ENCODE data around the gene CSTB. TPM values are rescaled to one million over a fixed set of nuclear protein-coding genes. Genes with fewer than 3 reads are reported as not detected.
A peak's percentile ranks its signal among the peaks of the same experiment; 100 is the strongest.

Gene CSTB
- total RNA-seq, 2 experiments from 2014 or later: 22.8 to 23.0 TPM

DNA sequence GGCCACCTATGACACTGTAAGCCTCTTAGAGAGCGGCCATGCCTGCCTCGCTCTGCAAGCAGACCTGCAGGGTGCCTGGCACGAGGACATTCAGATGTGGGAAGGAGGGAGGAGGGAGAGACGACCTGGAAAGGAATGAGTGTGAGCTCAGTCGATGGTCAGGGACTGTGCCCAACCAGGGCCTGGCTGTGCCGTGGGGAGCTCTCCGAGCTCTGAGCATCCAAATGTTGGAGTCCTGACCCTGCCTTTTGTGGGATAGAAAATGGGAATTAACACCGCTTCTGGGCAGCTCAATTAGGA lies 7.3 kb downstream of the CSTB start:
- peaks cover 6% of the 10 kb centered on the region for H3K4me1 Mint-ChIP-seq (ENCODE audit: low read depth)
- intact Hi-C loops (cut with micrococcal nuclease): no loop called here

DNA sequence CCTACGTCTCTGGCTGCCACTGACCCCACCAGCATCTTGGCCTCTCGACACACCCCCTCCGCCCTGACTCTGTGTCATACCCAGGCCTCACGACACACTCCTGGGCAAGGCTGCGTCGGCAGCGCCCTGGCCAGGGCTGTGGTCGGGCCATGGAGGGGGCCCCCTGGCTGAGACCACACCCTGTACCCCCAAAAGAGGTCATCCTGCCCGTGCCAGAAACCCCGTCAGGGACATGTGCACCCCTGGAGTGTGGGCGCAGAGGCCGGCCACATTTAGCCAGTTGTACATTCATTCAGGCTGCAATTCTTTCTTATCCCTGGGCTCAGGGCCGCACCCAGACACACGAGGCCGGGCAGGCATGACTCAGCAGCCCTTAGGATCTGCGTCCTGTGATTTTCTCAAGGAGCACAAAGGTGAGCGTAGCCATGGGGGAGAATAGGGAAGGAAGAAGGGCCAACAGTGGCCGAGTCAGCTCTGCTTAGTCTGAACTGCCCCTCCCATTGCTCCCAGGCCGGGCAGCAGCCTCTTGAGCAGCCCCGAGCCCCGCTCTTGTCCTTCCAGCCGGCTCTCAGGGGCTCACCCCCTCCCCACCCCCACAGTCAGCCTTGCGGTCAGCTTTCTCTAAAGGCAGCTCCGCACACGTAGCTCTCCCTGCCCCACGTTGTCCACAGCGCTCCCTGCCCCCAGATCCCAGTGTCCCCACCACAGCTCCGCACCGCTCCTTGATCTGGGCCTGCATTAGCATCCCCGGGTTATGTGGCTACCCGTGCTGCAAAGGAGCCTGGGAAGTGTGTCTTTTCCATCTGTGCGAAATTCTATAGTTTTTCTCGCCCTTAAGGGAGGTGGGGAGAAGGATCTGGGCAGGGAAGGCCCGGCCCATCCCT lies 7.9 kb downstream of the CSTB start:
- Mint-ChIP-seq H3K9me3 (no peaks in the 10 kb centered on the region), H3K27me3 (ENCODE audit: low read depth) (no peaks in the 10 kb centered on the region), H3K4me1 (ENCODE audit: low read depth) (peaks cover 6% of the 10 kb centered on the region), H3K27ac (peak overlapping the region; percentile 41), H3K4me3 (no peak overlapping the region), H3K36me3 (ENCODE audit: low read depth) (peaks cover 3% of the 10 kb centered on the region)
- CTCF ChIA-PET: interaction anchor here (1.6 kb wide), 1 partner anchor 22 kb away, joined by 4 read pairs; the partner anchor contains the start of gene RRP1
- no peak for DNase-seq
- intact Hi-C loops (cut with micrococcal nuclease): no loop called here

More for the DNA sequence above, 7.3 kb downstream of the CSTB start:
- peak overlapping the region; percentile 41 for H3K27ac Mint-ChIP-seq
- no peak overlapping the region for H3K4me3 Mint-ChIP-seq
- DNase-seq: no peak
- no peaks in the 10 kb centered on the region for H3K27me3 Mint-ChIP-seq (ENCODE audit: low read depth)
- H3K36me3 Mint-ChIP-seq (ENCODE audit: low read depth): peaks cover 2% of the 10 kb centered on the region
- no peaks in the 10 kb centered on the region for H3K9me3 Mint-ChIP-seq
- CTCF ChIA-PET: interaction anchor here (1.6 kb wide), 1 partner anchor 21 kb away, joined by 4 read pairs; the partner anchor contains the start of gene RRP1

DNA sequence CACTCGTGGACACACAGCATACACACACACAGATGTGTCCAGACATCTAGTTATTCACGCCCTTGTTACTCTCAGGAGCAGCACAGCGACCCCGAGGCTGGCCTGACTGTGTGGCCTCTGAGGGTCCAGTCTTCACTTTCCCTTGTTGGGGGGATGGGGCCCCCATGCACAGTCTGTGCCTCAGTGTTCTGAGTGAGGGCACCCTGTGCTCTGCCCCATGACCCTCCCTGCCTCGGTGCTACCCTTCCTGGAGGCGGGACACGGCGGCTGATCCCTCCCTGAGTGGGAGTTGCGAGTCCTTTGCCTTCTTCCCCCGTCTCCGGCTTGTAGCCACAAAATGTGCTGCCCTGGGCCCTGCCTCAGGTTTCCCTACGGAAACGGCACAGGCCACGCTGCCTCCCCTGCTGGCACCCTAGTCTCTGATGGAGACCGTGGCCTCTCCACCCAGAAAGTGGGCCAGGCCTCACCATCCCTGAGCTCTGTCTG lies 8.6 kb downstream of the CSTB start:
- H3K9me3 Mint-ChIP-seq: no peaks in the 10 kb centered on the region
- no peak overlapping the region for H3K27ac Mint-ChIP-seq
- no peak overlapping the region for H3K4me3 Mint-ChIP-seq
- H3K27me3 Mint-ChIP-seq (ENCODE audit: low read depth): no peaks in the 10 kb centered on the region
- peaks cover 4% of the 10 kb centered on the region for H3K36me3 Mint-ChIP-seq (ENCODE audit: low read depth)
- no peak for DNase-seq
- intact Hi-C loops (cut with micrococcal nuclease): no loop called here
- peaks cover 6% of the 10 kb centered on the region for H3K4me1 Mint-ChIP-seq (ENCODE audit: low read depth)
- CTCF ChIA-PET: no interaction called here

DNA sequence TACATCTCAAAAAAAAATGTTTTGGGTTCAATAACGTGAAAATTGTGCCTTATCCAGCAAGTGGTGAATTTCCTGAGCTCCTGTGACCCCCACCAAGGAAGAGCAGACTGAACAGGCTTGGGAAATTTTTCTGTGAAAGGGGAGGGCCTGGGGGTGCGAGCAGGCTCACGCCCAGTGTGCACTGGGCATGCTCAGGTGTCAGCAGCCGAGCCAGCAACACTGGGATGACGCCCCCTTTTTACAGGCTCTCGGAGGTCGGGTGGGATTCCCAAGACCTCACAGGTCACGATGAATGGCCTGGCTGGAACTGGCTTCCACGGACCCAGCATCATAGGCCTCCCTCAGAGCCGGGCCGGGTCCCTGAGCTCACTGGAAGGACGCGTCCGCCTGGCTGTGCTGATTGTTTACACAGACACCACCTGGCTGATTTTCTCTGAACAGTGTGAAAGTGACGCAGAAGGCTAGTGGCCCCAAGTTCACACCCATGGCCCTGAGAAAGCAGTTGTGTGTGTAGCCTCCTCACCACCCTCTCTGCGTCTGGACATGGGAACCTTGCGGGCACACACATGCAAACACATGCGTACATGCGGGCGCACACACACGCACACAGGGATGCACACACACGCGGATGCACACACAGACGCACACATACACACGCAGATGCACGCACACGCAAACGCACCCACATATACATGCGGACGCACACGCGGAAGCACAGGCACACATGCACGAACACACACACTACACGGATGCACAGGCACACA lies 9.2 kb downstream of the CSTB start:
- Mint-ChIP-seq H3K4me3 (no peak overlapping the region), H3K36me3 (ENCODE audit: low read depth) (peaks cover 4% of the 10 kb centered on the region), H3K27ac (no peak overlapping the region), H3K27me3 (ENCODE audit: low read depth) (no peaks in the 10 kb centered on the region), H3K4me1 (ENCODE audit: low read depth) (peaks cover 6% of the 10 kb centered on the region), H3K9me3 (no peaks in the 10 kb centered on the region)
- intact Hi-C loops (cut with micrococcal nuclease): no loop called here
- CTCF ChIA-PET: interaction anchor here (0.6 kb wide), 1 partner anchor 127 kb away, joined by 3 read pairs; no protein-coding TSS in a partner anchor
- no peak for DNase-seq

DNA sequence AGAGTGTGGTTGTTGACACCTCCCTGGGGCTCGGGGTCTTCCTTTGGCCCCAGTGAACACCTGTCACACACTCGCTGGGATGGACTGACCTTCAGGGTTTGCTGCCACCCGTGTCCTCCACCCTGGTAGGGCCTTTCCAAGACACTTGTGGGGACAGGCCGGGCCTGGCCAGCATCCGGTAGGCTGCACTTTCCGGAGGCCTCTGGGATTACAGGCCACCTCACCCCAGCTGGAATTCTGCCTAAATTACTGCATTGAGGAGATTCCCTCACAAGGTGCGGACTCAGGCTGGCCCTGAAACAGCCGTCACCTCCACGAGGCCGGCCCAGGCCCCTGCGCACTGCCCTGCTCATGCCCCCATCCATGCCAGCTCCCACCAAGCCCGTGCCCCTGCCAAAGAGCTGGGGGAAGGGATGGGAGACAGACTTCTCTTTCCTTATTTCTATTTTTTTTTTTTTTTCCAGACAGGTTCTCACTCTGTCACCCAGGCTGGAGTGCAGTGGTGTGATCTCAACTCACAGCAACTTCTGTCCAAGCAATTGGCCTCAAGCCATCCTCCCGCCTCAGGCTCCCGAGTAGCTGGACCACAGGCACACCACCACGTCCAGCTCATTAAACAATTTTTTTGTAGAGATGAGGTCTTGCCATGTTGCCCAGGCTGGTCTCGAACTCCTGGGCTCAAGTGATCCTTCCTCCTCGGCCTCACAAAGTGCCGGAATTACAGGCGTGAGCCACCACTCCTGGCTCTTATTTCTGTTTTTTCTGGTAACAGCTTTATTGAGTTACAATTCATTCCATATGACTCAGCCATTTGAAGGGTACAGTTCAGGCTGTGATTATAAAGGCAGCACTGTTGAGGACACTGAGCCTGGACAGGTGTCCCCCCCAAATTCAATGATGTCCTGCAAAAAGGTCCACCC lies 11.3 kb downstream of the CSTB start:
- Mint-ChIP-seq H3K9me3 (no peaks in the 10 kb centered on the region), H3K4me3 (no peak overlapping the region), H3K36me3 (ENCODE audit: low read depth) (peaks cover 3% of the 10 kb centered on the region), H3K4me1 (ENCODE audit: low read depth) (no peaks in the 10 kb centered on the region), H3K27me3 (ENCODE audit: low read depth) (no peaks in the 10 kb centered on the region), H3K27ac (no peak overlapping the region)
- no peak for DNase-seq
- CTCF ChIA-PET: no interaction called here
- intact Hi-C loops (cut with micrococcal nuclease): no loop called here

DNA sequence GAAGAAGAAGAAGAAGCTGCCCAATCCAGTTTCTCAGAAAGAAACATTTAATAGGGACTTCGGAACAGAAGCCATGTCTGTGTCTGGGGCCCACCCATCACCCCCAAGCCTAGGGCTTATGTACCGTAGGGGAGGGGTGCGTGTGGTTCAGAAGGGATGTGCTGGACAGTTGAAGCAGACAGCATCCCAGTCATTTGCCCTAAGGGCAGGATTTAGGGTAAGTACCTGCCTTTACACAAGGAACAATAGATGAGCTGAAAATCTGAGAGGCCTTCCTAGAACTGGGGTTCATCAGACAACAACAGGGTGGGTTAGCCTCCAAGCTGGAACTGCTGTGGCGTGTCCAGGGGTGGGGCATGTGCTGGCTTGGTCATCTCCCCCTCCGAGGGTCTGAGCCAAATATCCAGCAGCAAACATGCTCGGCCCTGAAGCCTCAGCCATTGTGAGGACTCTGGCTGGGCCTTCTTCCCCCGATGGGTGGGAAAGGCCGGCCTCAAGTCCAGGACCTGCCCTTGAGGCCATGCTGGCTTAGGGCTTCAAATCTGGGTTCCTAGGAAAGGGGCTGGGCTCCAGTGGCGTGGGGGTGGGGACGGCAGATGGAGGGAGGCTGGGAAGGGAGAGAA lies 12.1 kb downstream of the CSTB start:
- CTCF ChIA-PET: no interaction called here

DNA sequence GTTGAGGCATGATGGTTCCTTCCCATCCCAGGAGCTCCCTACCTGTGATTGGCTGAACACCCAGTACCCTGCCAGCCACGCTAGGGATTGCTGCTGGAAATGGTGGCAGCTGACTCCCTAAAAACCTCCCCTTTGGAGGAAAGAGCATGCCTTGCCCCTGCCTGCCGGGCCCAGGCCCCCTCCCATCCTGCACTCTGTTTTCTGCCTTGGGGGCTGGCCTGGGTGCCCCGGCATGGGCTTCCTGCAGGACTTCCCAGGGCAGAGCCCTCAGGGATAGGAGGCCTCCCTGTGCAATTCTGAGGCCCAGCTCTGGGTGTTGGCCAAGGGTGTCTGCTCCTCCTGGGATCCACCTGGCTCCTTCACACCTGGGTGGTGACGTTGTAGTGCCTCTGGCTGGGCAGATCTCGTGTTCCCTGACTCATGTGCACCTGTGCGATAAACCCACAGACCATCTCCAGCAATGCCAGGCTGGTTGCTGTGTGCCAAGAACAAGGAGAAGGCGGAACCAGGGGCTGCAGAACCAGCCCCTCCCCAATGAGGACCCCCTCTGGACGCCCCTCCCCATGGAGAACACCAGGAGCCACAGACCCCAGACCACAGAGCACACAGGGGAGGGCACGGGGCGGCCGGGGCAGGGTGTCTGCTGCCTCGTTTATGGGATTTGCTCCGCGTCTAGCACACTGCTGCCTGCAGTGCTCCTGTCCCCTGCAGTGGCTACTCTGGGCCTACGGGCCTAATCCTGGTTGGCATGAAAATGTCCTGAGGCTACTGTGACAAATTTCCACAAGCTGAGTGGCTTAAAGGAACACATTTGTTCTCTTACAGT lies 13.6 kb downstream of the CSTB start:
- CTCF ChIA-PET: interaction anchor here (1.3 kb wide), 1 partner anchor 39 kb away, joined by 3 read pairs; no protein-coding TSS in a partner anchor
- H3K27ac Mint-ChIP-seq: no peak overlapping the region

More for the DNA sequence above, 12.1 kb downstream of the CSTB start:
- Mint-ChIP-seq H3K27me3 (ENCODE audit: low read depth) (no peaks in the 10 kb centered on the region), H3K9me3 (no peaks in the 10 kb centered on the region), H3K4me1 (ENCODE audit: low read depth) (no peaks in the 10 kb centered on the region), H3K36me3 (ENCODE audit: low read depth) (peaks cover 3% of the 10 kb centered on the region), H3K27ac (no peak overlapping the region), H3K4me3 (no peak overlapping the region)
- intact Hi-C loops (cut with micrococcal nuclease): no loop called here
- DNase-seq: no peak

GRCh38 chr21:43761886-43762285 lies 14.2 kb downstream of the CSTB start:
- no peak overlapping the region for H3K27ac Mint-ChIP-seq
- no peaks in the 10 kb centered on the region for H3K27me3 Mint-ChIP-seq (ENCODE audit: low read depth)
- no peaks in the 10 kb centered on the region for H3K4me1 Mint-ChIP-seq (ENCODE audit: low read depth)
- H3K9me3 Mint-ChIP-seq: no peaks in the 10 kb centered on the region
- CTCF ChIA-PET: interaction anchor here (1.3 kb wide), 1 partner anchor 39 kb away, joined by 3 read pairs; no protein-coding TSS in a partner anchor
- no peak for DNase-seq
- intact Hi-C loops (cut with micrococcal nuclease): no loop called here
- peaks cover 7% of the 10 kb centered on the region for H3K36me3 Mint-ChIP-seq (ENCODE audit: low read depth)
- H3K4me3 Mint-ChIP-seq: no peak overlapping the region

More for the DNA sequence above, 13.6 kb downstream of the CSTB start:
- Mint-ChIP-seq H3K4me1 (ENCODE audit: low read depth) (no peaks in the 10 kb centered on the region), H3K27me3 (ENCODE audit: low read depth) (no peaks in the 10 kb centered on the region), H3K9me3 (no peaks in the 10 kb centered on the region), H3K36me3 (ENCODE audit: low read depth) (peaks cover 7% of the 10 kb centered on the region), H3K4me3 (no peak overlapping the region)
- DNase-seq: no peak
- intact Hi-C loops (cut with micrococcal nuclease): no loop called here

GRCh38 chr21:43760391-43760958 lies 15.6 kb downstream of the CSTB start:
- H3K27ac Mint-ChIP-seq: no peak overlapping the region
- no peaks in the 10 kb centered on the region for H3K27me3 Mint-ChIP-seq (ENCODE audit: low read depth)
- CTCF ChIA-PET: no interaction called here
- no peak overlapping the region for H3K4me3 Mint-ChIP-seq
- DNase-seq: no peak
- intact Hi-C loops (cut with micrococcal nuclease): no loop called here
- no peaks in the 10 kb centered on the region for H3K9me3 Mint-ChIP-seq
- peaks cover 10% of the 10 kb centered on the region for H3K36me3 Mint-ChIP-seq (ENCODE audit: low read depth)
- H3K4me1 Mint-ChIP-seq (ENCODE audit: low read depth): no peaks in the 10 kb centered on the region

- peaks cover 10% of the 10 kb centered on the region for H3K36me3 Mint-ChIP-seq (ENCODE audit: low read depth)
- H3K4me3 Mint-ChIP-seq: no peak overlapping the region
- intact Hi-C loops (cut with micrococcal nuclease): loop anchor here (10.0 kb wide), 1 partner anchor 65 kb away; no protein-coding TSS in a partner anchor
- H3K27me3 Mint-ChIP-seq (ENCODE audit: low read depth): no peaks in the 10 kb centered on the region
- DNase-seq: no peak
- CTCF ChIA-PET: interaction anchor here (0.6 kb wide), 1 partner anchor 216 kb away, joined by 3 read pairs; no protein-coding TSS in a partner anchor
- H3K9me3 Mint-ChIP-seq: no peaks in the 10 kb centered on the region
- no peak overlapping the region for H3K27ac Mint-ChIP-seq
- H3K4me1 Mint-ChIP-seq (ENCODE audit: low read depth): no peaks in the 10 kb centered on the region
Measured at GRCh38 chr21:43759651-43760050, 16.5 kb downstream of the CSTB start.

All from activated naive CD4-positive, alpha-beta T cell treated with anti-CD3 and anti-CD28 coated beads for 36 hours (primary cell).